Esophagus muscularis mucosa (tissue), 4 donors: ENCODE results near the gene PTPRU. TPM values are rescaled to one million over a fixed set of nuclear protein-coding genes. Genes with fewer than 3 reads are reported as not detected.
"Not testable (repeated sequence)": the region's sequence is repeated elsewhere in the genome, so short reads cannot be mapped to it uniquely, and the experiment has no call there.

ENCODE experiments used
- DNase-seq: peaks from one replicate; pipeline ENCODE4 v3.0.0-alpha.2; 2017; ENCODE audit errors: extremely low spot score
- H3K27ac ChIP-seq, 4 donors: fragments of 200-600 bp; sonication (generic); replicated peaks in 1 of 4; 1 replicate in 3 of 4; 2 replicates in 1 of 4; pipeline ENCODE4 v1.5.1; 2016 to 2019; ENCODE audit warnings: mild to moderate bottlenecking in 1 of 4
- H3K27me3 ChIP-seq, 4 donors: fragments of 200-600 bp; sonication (generic); one replicate each; pipeline versions ENCODE4 v1.5.1 to v1.6.0; 2016 to 2019
- H3K36me3 ChIP-seq, 4 donors: fragments of 200-600 bp; sonication (generic); one replicate each; pipeline ENCODE4 v1.5.1; 2016 to 2019
- H3K4me1 ChIP-seq, 4 donors: fragments of 200-600 bp; sonication (generic); one replicate each; pipeline ENCODE4 v1.5.1; 2016 to 2019
- H3K4me3 ChIP-seq, 4 donors: fragments of 200-600 bp; sonication (generic); 1 replicate in 2 of 4; 2 replicates in 2 of 4; pipeline ENCODE4 v1.5.1; 2016 to 2019; ENCODE audit warnings: mild to moderate bottlenecking in 4 of 4, moderate library complexity in 1 of 4
- H3K9me3 ChIP-seq, 4 donors: fragments of 200-600 bp; sonication (generic); 1 replicate in 3 of 4; 2 replicates in 1 of 4; pipeline ENCODE4 v1.5.1; 2016 to 2019
- EP300 ChIP-seq: sonication (generic); formaldehyde crosslinking; IDR thresholded peaks from one replicate; pipeline ENCODE4 v1.6.1; 2017; ENCODE audit warnings: antibody characterized with exemption
- POLR2A ChIP-seq: fragments of 450-650 bp; IDR thresholded peaks from one replicate; pipeline ENCODE4 v1.6.1; 2017; ENCODE audit warnings: antibody characterized with exemption, moderate library complexity, mild to moderate bottlenecking, low read depth
- POLR2AphosphoS5 ChIP-seq, 2 donors: sonication (generic); formaldehyde crosslinking; IDR thresholded peaks; one replicate each; pipeline ENCODE4 v1.6.1; 2017; ENCODE audit warnings: antibody characterized with exemption in 2 of 2
- WGBS: methylation state at CpG from one replicate; pipeline ENCODE4 v1.1.5; 2018; 5-methylcytosine and 5-hydroxymethylcytosine counted together
- intact Hi-C: fragments of 100-400 bp; cut with DNase I; formaldehyde crosslinking; loops from one replicate; pipeline ENCODE4 v1.15.1; 2023
- total RNA-seq, 4 donors: library from RNA; depleted of rRNA; stranded (reverse); fragments of >200 nt; gene quantifications; one replicate each; pipeline versions ENCODE4 v1.1.0 to v1.2.1, GENCODE V29; 2016
- TF ChIP-seq, protein P1 (sequence below), 3 experiments: fragments of 200-600 bp in 2 of 3; fragments of 450-650 bp in 1 of 3; sonication (generic) in 2 of 3; IDR thresholded peaks; one replicate each; pipeline ENCODE4 v1.5.1; 2017 to 2019; ENCODE audit warnings: antibody characterized with exemption in 3 of 3, mild to moderate bottlenecking in 2 of 3, moderate library complexity in 1 of 3

PTPRU gene
- total RNA-seq, 4 donors from 2014 or later = 19.5 to 32.7 (median 27.5) TPM

DNA sequence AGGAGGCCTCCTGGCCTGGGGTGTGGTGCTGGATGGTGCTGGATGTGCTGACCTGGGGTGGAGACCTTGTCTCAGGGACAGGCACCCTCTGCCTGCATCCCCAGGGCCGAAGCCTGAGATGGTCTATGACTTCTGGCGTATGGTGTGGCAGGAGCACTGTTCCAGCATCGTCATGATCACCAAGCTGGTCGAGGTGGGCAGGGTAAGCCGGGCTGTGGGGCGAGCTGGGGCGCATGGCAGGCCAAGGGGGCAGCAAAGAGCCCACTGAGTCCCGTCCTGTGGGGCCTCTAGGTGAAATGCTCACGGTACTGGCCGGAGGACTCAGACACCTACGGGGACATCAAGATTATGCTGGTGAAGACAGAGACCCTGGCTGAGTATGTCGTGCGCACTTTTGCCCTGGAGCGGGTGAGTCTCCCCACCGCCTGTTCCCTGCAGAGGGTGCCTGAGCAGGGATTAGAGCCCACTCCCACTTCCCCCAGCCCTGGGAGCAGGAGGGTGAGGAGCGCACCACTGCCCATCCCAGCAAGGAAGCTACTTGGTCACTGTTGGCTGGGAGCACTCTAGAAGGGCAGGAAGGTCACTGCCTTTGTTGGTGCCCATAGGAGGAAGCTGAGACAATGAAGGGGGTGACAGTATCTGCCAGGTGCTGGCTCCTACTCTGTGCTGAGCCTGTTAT is 75.2 kb downstream of the PTPRU start:
- H3K36me3 ChIP-seq = peaks cover 5 to 63% (median 35%) of the 10 kb centered on the region in 4 donors
- no peaks in the 10 kb centered on the region for H3K9me3 ChIP-seq
- 92% methylated on average over 12 of the region's 16 CpGs for WGBS
- H3K4me1 ChIP-seq = no peaks in the 10 kb centered on the region
- H3K4me3 ChIP-seq = no peak overlapping the region
- no peak for DNase-seq
- intact Hi-C loops = no loop called here
- H3K27me3 ChIP-seq = no peaks in the 10 kb centered on the region
- TF ChIP-seq POLR2AphosphoS5 (IDR thresholded peaks at IDR 0.05) (no peak), EP300 (no peak), POLR2A (no peak)
- TF ChIP-seq, protein P1, sequence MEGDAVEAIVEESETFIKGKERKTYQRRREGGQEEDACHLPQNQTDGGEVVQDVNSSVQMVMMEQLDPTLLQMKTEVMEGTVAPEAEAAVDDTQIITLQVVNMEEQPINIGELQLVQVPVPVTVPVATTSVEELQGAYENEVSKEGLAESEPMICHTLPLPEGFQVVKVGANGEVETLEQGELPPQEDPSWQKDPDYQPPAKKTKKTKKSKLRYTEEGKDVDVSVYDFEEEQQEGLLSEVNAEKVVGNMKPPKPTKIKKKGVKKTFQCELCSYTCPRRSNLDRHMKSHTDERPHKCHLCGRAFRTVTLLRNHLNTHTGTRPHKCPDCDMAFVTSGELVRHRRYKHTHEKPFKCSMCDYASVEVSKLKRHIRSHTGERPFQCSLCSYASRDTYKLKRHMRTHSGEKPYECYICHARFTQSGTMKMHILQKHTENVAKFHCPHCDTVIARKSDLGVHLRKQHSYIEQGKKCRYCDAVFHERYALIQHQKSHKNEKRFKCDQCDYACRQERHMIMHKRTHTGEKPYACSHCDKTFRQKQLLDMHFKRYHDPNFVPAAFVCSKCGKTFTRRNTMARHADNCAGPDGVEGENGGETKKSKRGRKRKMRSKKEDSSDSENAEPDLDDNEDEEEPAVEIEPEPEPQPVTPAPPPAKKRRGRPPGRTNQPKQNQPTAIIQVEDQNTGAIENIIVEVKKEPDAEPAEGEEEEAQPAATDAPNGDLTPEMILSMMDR (IDR thresholded peaks at IDR 0.05) = no peak
- no peak overlapping the region for H3K27ac ChIP-seq

- DNase-seq = no peak
- WGBS = 95% methylated on average over 23 of the region's 24 CpGs
- Histone ChIP-seq H3K4me3 (no peak overlapping the region), H3K9me3 (no peaks in the 10 kb centered on the region), H3K27ac (no peak overlapping the region), H3K36me3 (peaks cover 5 to 66% (median 40%) of the 10 kb centered on the region in 4 donors), H3K4me1 (no peaks in the 10 kb centered on the region), H3K27me3 (no peaks in the 10 kb centered on the region)
- TF ChIP-seq, protein P1 (IDR thresholded peaks at IDR 0.05) = no peak
- TF ChIP-seq POLR2AphosphoS5 (IDR thresholded peaks at IDR 0.05) (no peak), POLR2A (no peak), EP300 (no peak)
- intact Hi-C loops = no loop called here
Measured at GRCh38 chr1:29312469-29313461, 76.4 kb downstream of the PTPRU start.

DNA sequence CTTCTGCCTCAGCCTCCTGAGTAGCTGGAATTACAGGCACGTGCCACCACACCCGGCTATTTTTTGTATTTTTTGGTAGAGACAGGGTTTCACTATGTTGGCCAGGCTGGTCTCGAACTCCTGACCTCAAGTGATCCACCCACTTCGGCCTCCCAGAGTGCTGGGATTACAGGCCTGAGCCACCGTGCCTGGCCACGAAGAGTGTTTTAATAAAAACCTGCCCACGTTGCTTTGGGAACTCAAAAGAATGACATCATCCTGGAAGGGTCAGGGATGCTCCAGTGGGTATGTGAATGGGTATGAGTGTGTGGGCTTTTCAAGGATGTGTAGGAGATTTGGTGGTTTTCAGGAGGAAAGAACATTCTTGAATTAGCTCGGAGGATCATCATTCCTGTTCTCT is 78.4 kb downstream of the PTPRU start:
- peaks cover 5 to 83% (median 50%) of the 10 kb centered on the region in 4 donors for H3K36me3 ChIP-seq
- intact Hi-C loops, DNase-seq, H3K4me3 ChIP-seq, H3K27ac ChIP-seq, H3K9me3 ChIP-seq, H3K4me1 ChIP-seq, H3K27me3 ChIP-seq: not testable (repeated sequence)
- 88% methylated on average over 8 of the region's 8 CpGs for WGBS

DNA sequence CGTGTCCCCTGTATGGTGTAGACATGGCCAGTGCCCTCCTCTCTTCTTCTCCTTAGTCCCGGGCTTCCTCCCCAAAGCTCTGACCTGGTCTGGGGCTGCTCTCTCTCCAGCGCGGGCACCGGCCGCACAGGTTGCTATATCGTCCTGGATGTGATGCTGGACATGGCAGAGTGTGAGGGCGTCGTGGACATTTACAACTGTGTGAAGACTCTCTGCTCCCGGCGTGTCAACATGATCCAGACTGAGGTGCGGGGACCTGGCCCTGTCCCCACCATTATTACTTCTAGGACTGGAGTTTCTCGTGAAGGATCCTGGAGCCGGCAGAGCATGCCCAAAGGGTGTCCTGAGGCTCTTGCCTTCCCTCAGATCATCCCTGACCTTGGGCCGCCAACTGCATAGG is 78.9 kb downstream of the PTPRU start:
- Histone ChIP-seq H3K4me3 (no peak overlapping the region), H3K27me3 (no peaks in the 10 kb centered on the region), H3K4me1 (no peaks in the 10 kb centered on the region), H3K9me3 (no peaks in the 10 kb centered on the region), H3K36me3 (peaks cover 5 to 85% (median 50%) of the 10 kb centered on the region in 4 donors), H3K27ac (no peak overlapping the region)
- TF ChIP-seq POLR2A (no peak), EP300 (no peak), POLR2AphosphoS5 (IDR thresholded peaks at IDR 0.05) (no peak)
- TF ChIP-seq, protein P1 (IDR thresholded peaks at IDR 0.05) = no peak
- no peak for DNase-seq
- WGBS = 96% methylated on average over 15 of the region's 15 CpGs
- intact Hi-C loops = no loop called here

DNA sequence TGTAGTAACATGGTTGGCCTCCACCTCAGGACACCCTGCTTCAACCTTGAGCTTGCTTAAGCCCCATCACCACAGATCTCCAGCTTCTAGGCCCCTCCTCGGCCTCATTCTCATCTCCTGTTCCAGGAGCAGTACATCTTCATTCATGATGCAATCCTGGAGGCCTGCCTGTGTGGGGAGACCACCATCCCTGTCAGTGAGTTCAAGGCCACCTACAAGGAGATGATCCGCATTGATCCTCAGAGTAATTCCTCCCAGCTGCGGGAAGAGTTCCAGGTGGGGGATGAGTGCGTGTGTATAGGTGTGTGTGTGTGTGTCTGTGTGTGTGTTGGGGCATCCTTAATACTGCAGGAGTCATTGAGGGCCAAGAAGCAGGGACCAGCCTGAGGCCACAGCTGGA is 79.6 kb downstream of the PTPRU start:
- peaks cover 5 to 87% (median 54%) of the 10 kb centered on the region in 4 donors for H3K36me3 ChIP-seq
- H3K4me1 ChIP-seq = no peaks in the 10 kb centered on the region
- DNase-seq = no peak
- no peaks in the 10 kb centered on the region for H3K27me3 ChIP-seq
- intact Hi-C loops = no loop called here
- no peak overlapping the region for H3K4me3 ChIP-seq
- H3K9me3 ChIP-seq = no peaks in the 10 kb centered on the region
- 100% methylated on average over 4 of the region's 4 CpGs for WGBS
- TF ChIP-seq POLR2AphosphoS5 (IDR thresholded peaks at IDR 0.05) = no peak
- no peak for TF ChIP-seq EP300
- TF ChIP-seq, protein P1 (IDR thresholded peaks at IDR 0.05) = no peak
- no peak for TF ChIP-seq POLR2A
- H3K27ac ChIP-seq = no peak overlapping the region
